Mucosa of descending colon (tissue), 3 donors: ENCODE data around the gene DDIT3. TPM values are rescaled to one million over a fixed set of nuclear protein-coding genes. Genes with fewer than 3 reads are reported as not detected.

Source experiments
- ATAC-seq: fragments of 200-7000 bp; cut with Tn5 transposase; one replicate; pipeline ENCODE4 v1.9.1; 2020; ENCODE audit warnings: mild to moderate bottlenecking, moderate library complexity
- DNase-seq, 3 donors: peaks; one replicate each; pipeline ENCODE4 v3.0.0-alpha.2; 2020
- H3K36me3 ChIP-seq: fragments of 200-600 bp; one replicate; pipeline ENCODE4 v1.8.0; 2021; ENCODE audit warnings: low read depth, mild to moderate bottlenecking
- H3K4me1 ChIP-seq: fragments of 200-600 bp; one replicate; pipeline ENCODE4 v1.8.0; 2021; ENCODE audit warnings: low read depth, mild to moderate bottlenecking
- H3K4me3 ChIP-seq: fragments of 200-600 bp; one replicate; pipeline ENCODE4 v1.8.0; 2021; ENCODE audit warnings: mild to moderate bottlenecking
- H3K9me3 ChIP-seq: fragments of 200-600 bp; one replicate; pipeline ENCODE4 v1.8.0; 2021; ENCODE audit warnings: mild to moderate bottlenecking
- intact Hi-C, 2 donors: fragments of 100-400 bp; cut with DNase I in 1 of 2; cut with micrococcal nuclease in 1 of 2; formaldehyde crosslinking; loops; one replicate each; pipeline versions ENCODE4 v1.11.0 to v1.11.1; 2022; cut with DNase I, micrococcal nuclease
- total RNA-seq, 3 donors: library from RNA; stranded (reverse); fragmentation: NEBNext Ultra II Directional in 2 of 3; extraction: Animal tissue kit (Norgen Biotek cat#: 25700) in 2 of 3; gene quantifications; one replicate each; pipeline versions ENCODE4 v1.2.1 to v1.2.4, GENCODE V29; 2021 to 2023
- TF ChIP-seq, protein P1 (sequence below): fragments of 200-600 bp; IDR thresholded peaks from one replicate; pipeline ENCODE4 v1.8.0; 2022; ENCODE audit warnings: antibody characterized with exemption, mild to moderate bottlenecking
- donor health status: DM: no; HTN: no; CAD: no; lungs with moderate emphysema.
- donor health status: DM: no; HTN: no; CAD: no.
- donor health status: DM: no; HTN: yes; CAD: no.

Gene DDIT3
- total RNA-seq, 3 donors from 2014 or later, result 14.1 to 36.4 (median 19.1) TPM

DNA sequence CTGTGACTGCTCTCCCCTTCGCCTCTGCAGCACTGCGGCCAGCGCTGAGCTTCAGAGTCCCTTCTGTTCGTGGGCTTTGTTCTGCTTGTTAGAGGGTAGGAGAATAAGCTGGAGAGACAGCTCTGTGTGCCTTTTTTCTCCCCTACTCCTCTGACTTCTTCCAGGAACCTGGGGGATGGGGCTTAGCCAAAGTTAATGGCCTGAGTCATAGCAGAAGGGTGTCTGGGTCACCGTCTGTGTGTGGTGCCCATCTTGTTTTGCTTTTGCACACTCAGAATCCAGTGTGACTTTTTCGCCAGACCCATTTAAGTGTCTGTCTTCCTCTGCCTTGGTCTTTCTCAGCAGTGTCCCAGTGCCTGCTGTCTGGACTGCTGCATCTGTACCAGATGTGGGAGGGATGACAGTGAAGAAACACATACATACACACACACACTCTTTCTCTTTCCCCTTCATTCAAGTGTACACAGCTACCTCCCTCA lies 32.6 kb upstream of the DDIT3 start:
- ATAC-seq (no peak), DNase-seq (no peak)
- Histone ChIP-seq H3K9me3 (no peaks in the 10 kb centered on the region), H3K4me1 (peaks cover 2% of the 10 kb centered on the region), H3K4me3 (no peak overlapping the region), H3K36me3 (no peaks in the 10 kb centered on the region)
- TF ChIP-seq, protein P1, sequence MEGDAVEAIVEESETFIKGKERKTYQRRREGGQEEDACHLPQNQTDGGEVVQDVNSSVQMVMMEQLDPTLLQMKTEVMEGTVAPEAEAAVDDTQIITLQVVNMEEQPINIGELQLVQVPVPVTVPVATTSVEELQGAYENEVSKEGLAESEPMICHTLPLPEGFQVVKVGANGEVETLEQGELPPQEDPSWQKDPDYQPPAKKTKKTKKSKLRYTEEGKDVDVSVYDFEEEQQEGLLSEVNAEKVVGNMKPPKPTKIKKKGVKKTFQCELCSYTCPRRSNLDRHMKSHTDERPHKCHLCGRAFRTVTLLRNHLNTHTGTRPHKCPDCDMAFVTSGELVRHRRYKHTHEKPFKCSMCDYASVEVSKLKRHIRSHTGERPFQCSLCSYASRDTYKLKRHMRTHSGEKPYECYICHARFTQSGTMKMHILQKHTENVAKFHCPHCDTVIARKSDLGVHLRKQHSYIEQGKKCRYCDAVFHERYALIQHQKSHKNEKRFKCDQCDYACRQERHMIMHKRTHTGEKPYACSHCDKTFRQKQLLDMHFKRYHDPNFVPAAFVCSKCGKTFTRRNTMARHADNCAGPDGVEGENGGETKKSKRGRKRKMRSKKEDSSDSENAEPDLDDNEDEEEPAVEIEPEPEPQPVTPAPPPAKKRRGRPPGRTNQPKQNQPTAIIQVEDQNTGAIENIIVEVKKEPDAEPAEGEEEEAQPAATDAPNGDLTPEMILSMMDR, result no peak
- intact Hi-C loops, result no loop called here

DNA sequence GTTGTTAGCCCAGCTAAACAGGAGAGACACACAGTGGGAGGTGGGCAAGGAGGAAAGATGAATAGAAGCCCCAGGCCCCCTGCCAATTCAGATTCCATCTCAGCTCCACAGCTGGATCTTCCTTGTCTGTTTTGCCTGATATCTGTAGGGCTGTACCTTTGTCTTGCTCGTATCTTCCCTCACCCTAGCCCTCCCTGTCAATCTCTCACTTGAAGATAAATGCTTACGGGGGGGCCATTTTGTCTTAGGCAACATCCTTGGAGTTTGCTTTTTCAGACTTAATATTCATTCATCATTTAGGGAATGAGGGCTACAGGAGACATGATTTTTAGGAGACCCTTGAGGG lies 32.0 kb upstream of the DDIT3 start:
- peaks cover 2% of the 10 kb centered on the region for H3K4me1 ChIP-seq
- no peak overlapping the region for H3K4me3 ChIP-seq
- DNase-seq (no peak), ATAC-seq (no peak)
- no peaks in the 10 kb centered on the region for H3K9me3 ChIP-seq
- no peaks in the 10 kb centered on the region for H3K36me3 ChIP-seq
- intact Hi-C loops, result no loop called here
- TF ChIP-seq, protein P1, result no peak

DNA sequence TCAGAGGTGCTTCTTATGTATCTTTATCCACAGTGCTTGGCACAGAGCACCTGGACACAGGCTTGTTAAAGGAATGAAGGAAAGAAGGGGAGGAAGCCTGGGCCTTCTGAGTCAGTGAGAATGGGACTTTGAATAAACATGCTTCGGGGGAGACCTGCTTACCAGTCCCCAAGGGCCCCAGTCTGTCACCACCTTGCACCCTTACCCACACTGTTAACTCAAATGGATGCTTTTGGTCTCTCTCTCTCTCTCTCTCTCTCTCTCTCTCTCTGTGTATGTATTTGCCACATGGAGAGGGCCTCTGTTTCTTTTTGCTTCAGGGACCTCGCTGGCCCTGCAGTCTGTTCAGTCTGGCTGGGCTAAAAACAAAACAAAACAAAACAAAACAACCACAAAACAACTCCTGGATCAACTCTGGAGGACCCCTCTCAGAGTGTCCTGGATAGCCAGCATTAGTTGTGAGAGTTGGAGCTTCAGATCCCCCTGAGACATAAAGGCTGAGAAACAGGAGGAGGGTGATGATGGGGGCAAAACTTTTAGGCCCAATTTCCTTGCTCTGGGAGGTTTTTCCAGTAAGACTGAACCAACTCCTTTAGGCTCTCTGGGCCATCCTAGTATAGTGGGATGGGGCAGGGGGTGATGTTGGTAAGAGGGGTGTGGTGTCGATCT lies 31.5 kb upstream of the DDIT3 start:
- Histone ChIP-seq H3K4me3 (no peak overlapping the region), H3K9me3 (no peaks in the 10 kb centered on the region), H3K4me1 (peaks cover 2% of the 10 kb centered on the region), H3K36me3 (peaks cover 3% of the 10 kb centered on the region)
- TF ChIP-seq, protein P1, result no peak
- DNase-seq (no peak), ATAC-seq (no peak)
- intact Hi-C loops, result no loop called here

DNA sequence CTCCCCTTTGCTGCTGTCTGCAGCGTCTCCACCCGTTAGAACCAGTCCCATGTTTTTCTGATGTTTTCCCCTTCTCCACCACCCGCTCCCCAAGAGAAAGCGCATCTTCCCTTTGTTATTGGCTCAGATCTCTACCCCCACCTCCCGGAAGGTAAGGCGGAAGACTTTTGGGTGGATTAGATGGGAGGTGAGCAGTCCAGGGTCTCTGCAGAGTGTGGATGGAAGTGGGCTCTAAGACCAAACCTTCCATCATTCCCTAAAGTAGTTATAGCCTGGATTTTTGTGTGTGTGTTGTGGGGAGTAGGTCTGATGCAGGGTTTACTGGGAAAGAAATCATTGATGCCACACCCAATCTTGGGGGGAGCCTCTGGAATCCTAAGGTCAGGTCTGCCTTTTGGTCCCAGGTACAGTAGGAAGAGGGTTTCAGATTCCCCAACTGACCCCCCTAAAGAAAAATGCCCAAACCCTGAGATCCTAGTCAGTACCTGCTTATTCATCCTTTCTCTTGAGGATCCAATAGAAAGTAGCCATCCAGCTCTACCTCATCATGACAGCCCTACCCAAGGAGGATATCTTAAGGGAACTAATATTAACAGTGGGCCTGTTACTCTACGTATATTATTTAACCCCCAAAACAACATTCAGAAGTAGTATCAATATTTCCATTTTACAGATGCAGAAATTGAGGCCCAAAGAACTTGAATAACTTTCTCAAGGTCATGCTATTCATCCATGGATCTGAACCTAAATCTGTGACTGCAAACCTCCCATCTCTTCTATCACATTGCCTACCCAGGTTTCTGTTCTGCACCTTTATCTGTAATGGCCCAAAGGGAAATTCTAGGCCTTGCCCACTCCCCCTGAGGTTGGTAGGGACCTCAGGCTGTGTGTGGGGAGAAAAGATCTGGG lies 30.6 kb upstream of the DDIT3 start:
- no peak for DNase-seq
- Histone ChIP-seq H3K36me3 (peaks cover 3% of the 10 kb centered on the region), H3K9me3 (no peaks in the 10 kb centered on the region), H3K4me3 (no peak overlapping the region), H3K4me1 (peaks cover 7% of the 10 kb centered on the region)
- TF ChIP-seq, protein P1, result no peak
- ATAC-seq, result no peak
- intact Hi-C loops, result no loop called here

DNA sequence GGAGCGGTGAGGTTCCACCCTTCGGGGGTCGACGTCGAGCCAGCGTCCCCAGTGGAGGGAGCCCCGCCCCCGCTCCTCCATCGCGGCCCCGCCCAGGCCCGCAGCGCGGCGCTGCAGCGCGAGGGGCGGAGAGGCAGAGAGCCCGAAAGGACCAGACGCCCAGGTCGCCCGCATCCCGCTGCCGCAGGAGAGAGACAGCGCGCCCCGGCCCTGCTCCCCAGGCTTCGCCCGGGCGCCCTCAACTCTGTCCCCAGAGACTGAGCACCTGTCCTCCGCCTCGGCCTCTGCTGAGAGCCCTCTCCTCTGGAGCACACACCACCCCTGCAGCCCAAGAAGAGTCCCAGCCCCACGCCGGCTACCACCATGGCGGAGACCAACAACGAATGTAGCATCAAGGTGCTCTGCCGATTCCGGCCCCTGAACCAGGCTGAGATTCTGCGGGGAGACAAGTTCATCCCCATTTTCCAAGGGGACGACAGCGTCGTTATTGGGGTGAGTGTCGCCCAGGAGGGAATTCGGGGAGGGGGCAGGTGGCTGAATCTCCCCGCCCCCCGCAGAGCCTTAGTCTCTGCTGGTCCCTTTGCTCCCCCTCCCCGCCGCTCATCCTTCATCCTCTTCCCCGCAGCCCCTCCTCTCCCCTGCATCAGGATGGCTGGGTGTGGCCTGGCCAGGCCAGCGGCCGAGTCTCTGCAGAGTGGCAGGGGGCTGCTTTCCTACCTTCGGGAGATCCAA lies 29.8 kb upstream of the DDIT3 start, which contains the start of gene KIF5A:
Gene KIF5A (plus strand): TSS at position 136 of the 732 bp plus-strand sequence. CDS start 228 bp downstream, at position 364.
- ATAC-seq (peak; percentile 18), DNase-seq (peak in 2 of 3 donors; percentile 56 to 59)
- intact Hi-C loops, result no loop called here
- H3K9me3 ChIP-seq, result no peaks in the 10 kb centered on the region
- peaks cover 11% of the 10 kb centered on the region for H3K4me1 ChIP-seq
- no peak within 1 kb of the TSS for H3K4me3 ChIP-seq
- H3K36me3 ChIP-seq, result peaks cover 3% of the 10 kb centered on the region
- TF ChIP-seq, protein P1, result no peak
